Peyer's patch (tissue), 4 donors: ENCODE measurements around the gene MSI2. TPM values are rescaled to one million over a fixed set of nuclear protein-coding genes. Genes with fewer than 3 reads are reported as not detected.
A peak's percentile ranks its signal among the peaks of the same experiment; 100 is the strongest.

Source experiments
- DNase-seq, 3 donors: peaks; one replicate each; pipeline ENCODE4 v3.0.0-alpha.2; 2017 to 2019
- H3K27ac ChIP-seq, 4 donors: fragments of 200-600 bp; sonication (generic); one replicate each; pipeline ENCODE4 v1.5.1; 2016 to 2019
- H3K27me3 ChIP-seq, 2 donors: fragments of 200-600 bp; sonication (generic); one replicate each; pipeline ENCODE4 v1.5.1; 2019
- H3K36me3 ChIP-seq, 3 donors: fragments of 200-600 bp; sonication (generic); one replicate each; pipeline ENCODE4 v1.5.1; 2016 to 2019
- H3K4me1 ChIP-seq, 4 donors: fragments of 200-600 bp; sonication (generic); one replicate each; pipeline ENCODE4 v1.5.1; 2016 to 2019
- H3K4me3 ChIP-seq, 4 donors: fragments of 200-600 bp; sonication (generic); 1 replicate in 3 of 4; 2 replicates in 1 of 4; pipeline ENCODE4 v1.5.1; 2016 to 2019; ENCODE audit warnings: mild to moderate bottlenecking in 1 of 4
- H3K9me3 ChIP-seq, 4 donors: fragments of 200-600 bp; sonication (generic); one replicate each; pipeline ENCODE4 v1.5.1; 2016 to 2019; ENCODE audit warnings: mild to moderate bottlenecking in 1 of 4
- POLR2A ChIP-seq, 2 donors: fragments of 450-650 bp; IDR thresholded peaks; one replicate each; pipeline ENCODE4 v1.5.1; 2017; ENCODE audit warnings: antibody characterized with exemption in 2 of 2, mild to moderate bottlenecking in 2 of 2, moderate library complexity in 2 of 2
- total RNA-seq, 4 donors: library from RNA; depleted of rRNA; stranded (reverse); fragments of >200 nt; gene quantifications; one replicate each; pipeline ENCODE4 v1.1.0, GENCODE V29; 2016
- TF ChIP-seq, protein P1 (sequence below), 6 experiments: fragments of 450-650 bp in 4 of 6; fragments of 200-600 bp in 2 of 6; sonication (generic) in 1 of 6; IDR thresholded peaks; one replicate each; pipeline ENCODE4 v1.5.1; 2017 to 2019; ENCODE audit warnings: antibody characterized with exemption in 6 of 6, mild to moderate bottlenecking in 3 of 6, moderate library complexity in 1 of 6

Gene MSI2
- total RNA-seq, 4 donors from 2014 or later = 25.9 to 39.0 (median 29.2) TPM

- H3K27me3 ChIP-seq = no peaks in the 10 kb centered on the region
- H3K27ac ChIP-seq = no peak overlapping the region
- TF ChIP-seq, protein P1, sequence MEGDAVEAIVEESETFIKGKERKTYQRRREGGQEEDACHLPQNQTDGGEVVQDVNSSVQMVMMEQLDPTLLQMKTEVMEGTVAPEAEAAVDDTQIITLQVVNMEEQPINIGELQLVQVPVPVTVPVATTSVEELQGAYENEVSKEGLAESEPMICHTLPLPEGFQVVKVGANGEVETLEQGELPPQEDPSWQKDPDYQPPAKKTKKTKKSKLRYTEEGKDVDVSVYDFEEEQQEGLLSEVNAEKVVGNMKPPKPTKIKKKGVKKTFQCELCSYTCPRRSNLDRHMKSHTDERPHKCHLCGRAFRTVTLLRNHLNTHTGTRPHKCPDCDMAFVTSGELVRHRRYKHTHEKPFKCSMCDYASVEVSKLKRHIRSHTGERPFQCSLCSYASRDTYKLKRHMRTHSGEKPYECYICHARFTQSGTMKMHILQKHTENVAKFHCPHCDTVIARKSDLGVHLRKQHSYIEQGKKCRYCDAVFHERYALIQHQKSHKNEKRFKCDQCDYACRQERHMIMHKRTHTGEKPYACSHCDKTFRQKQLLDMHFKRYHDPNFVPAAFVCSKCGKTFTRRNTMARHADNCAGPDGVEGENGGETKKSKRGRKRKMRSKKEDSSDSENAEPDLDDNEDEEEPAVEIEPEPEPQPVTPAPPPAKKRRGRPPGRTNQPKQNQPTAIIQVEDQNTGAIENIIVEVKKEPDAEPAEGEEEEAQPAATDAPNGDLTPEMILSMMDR (IDR thresholded peaks at IDR 0.05) = no peak
- TF ChIP-seq POLR2A (IDR thresholded peaks at IDR 0.05) = no peak
- no peaks in the 10 kb centered on the region for H3K36me3 ChIP-seq
- H3K4me3 ChIP-seq = no peak overlapping the region
- H3K4me1 ChIP-seq = no peaks in the 10 kb centered on the region
- H3K9me3 ChIP-seq = no peaks in the 10 kb centered on the region
- no peak for DNase-seq
These were observed 178.0 kb downstream of the MSI2 start for GRCh38 chr17:57434361-57434760.

- TF ChIP-seq, protein P1 (IDR thresholded peaks at IDR 0.05) = no peak
- TF ChIP-seq POLR2A (IDR thresholded peaks at IDR 0.05) = no peak
- Histone ChIP-seq H3K27me3 (no peaks in the 10 kb centered on the region), H3K4me3 (no peak overlapping the region), H3K36me3 (no peaks in the 10 kb centered on the region), H3K27ac (no peak overlapping the region), H3K9me3 (no peaks in the 10 kb centered on the region), H3K4me1 (peaks cover 0 to 16% (median 8%) of the 10 kb centered on the region in 4 donors)
- no peak for DNase-seq
These were observed 180.2 kb downstream of the MSI2 start for GRCh38 chr17:57436565-57436964.

DNA sequence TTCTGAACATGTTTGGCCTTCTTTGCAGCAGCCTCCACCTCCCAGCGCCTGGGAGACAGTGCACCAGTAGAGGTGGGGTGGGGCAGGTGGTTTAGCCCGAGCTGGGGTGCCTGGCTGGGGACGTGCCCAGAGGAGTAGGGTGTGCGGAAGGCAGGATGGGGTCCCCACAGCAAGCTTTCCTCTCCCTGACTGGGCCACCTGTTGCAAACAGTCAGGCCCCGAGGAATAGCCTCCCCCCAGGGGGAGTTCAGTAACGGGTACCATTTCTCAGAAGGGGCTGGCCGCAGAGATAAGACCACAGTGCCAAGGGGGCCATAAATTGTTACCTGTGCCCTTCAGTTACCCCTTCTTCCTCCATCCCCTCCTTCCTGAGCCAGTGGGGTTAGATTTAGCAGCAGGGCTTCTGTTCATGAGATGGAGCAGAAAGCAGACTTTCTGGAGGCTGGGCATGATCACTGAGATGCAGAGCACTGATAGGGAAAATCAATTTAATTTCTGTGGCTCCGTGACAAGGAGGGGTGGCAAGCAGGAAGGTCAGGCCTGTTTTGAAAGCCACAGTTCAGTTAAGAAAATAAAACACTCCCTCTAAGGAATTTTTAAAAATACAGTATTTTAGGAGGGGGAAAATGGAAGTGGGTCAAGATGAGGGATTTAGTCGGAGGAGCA is 181.9 kb downstream of the MSI2 start:
- H3K36me3 ChIP-seq = no peaks in the 10 kb centered on the region
- peaks cover 0 to 24% (median 10%) of the 10 kb centered on the region in 4 donors for H3K4me1 ChIP-seq
- H3K27me3 ChIP-seq = no peaks in the 10 kb centered on the region
- no peaks in the 10 kb centered on the region for H3K9me3 ChIP-seq
- no peak for DNase-seq
- no peak overlapping the region for H3K4me3 ChIP-seq
- H3K27ac ChIP-seq = no peak overlapping the region
- no peak for TF ChIP-seq POLR2A (IDR thresholded peaks at IDR 0.05)
- TF ChIP-seq, protein P1 (IDR thresholded peaks at IDR 0.05) = no peak

- Histone ChIP-seq H3K27ac (no peak overlapping the region), H3K36me3 (no peaks in the 10 kb centered on the region), H3K27me3 (no peaks in the 10 kb centered on the region), H3K9me3 (no peaks in the 10 kb centered on the region), H3K4me1 (peaks cover 0 to 24% (median 10%) of the 10 kb centered on the region in 4 donors), H3K4me3 (no peak overlapping the region)
- TF ChIP-seq POLR2A (IDR thresholded peaks at IDR 0.05) = no peak
- TF ChIP-seq, protein P1 (IDR thresholded peaks at IDR 0.05) = no peak
- DNase-seq = no peak
These were observed 183.3 kb downstream of the MSI2 start for GRCh38 chr17:57439651-57440050.

DNA sequence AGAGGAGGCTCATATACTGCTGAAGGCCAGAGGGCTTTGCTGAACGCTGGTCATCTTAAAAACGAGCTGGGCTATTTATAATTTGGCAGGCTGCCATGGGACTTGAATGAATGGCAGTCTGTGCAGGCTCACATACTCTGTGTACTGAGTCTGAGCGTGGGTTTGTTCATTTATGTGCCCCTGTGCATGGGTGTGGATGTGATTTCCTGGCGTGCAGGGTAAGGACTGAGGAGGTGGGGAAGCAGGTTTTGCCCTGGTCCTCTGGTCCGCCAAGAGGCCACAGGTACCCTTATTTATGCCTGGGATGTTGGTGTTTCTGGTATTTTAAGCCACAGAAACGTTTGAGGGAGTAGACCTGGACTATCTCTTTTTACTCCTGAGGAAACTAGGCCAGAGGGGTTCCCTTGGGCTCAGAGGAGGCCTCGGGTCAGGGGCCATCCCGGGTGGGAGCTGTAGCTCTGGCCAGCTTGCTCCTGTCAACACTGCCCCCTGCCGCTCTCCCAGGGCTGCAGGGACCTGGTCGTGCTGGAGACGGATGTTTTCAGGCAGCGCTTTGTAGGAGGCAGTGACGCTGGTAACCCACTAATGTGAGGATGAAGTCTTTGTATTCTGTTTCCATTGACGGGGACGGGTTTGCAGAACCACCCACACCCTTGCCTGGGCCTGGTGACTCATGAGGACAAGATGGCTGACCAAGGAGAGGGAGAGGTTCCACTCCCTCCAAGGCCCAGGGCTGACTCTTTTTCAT is 184.4 kb downstream of the MSI2 start:
- no peaks in the 10 kb centered on the region for H3K9me3 ChIP-seq
- no peak overlapping the region for H3K4me3 ChIP-seq
- H3K27ac ChIP-seq = peak overlapping the region in 3 of 4 donors; percentile 5 to 26 (median 10)
- no peaks in the 10 kb centered on the region for H3K36me3 ChIP-seq
- DNase-seq = peak in 2 of 3 donors; percentile 40 to 66
- H3K4me1 ChIP-seq = peaks cover 0 to 24% (median 10%) of the 10 kb centered on the region in 4 donors
- H3K27me3 ChIP-seq = no peaks in the 10 kb centered on the region
- no peak for TF ChIP-seq POLR2A (IDR thresholded peaks at IDR 0.05)
- TF ChIP-seq, protein P1 (IDR thresholded peaks at IDR 0.05) = no peak
